Left lobe of liver (tissue), 2 donors: ENCODE results near the gene SALL2. TPM values are rescaled to one million over a fixed set of nuclear protein-coding genes. Genes with fewer than 3 reads are reported as not detected.

ENCODE experiments used
- ATAC-seq: fragments of 200-7000 bp; cut with Tn5 transposase; one replicate; pipeline ENCODE4 v1.9.1; 2020; ENCODE audit warnings: mild to moderate bottlenecking, moderate library complexity
- DNase-seq: peaks from one replicate; pipeline ENCODE4 v3.0.0-alpha.2; 2020; ENCODE audit warnings: low spot score
- total RNA-seq: library from RNA; stranded (reverse); gene quantifications from one replicate; pipeline ENCODE4 v1.2.1, GENCODE V29; 2021
- donor health status: DM: no; HTN: no; CAD: no; lungs with moderate emphysema.
- donor health status: DM: no; HTN: yes; CAD: no.

The SALL2 gene
- total RNA-seq, 1 donor from 2014 or later = 0.68 TPM

- DNase-seq (no peak), ATAC-seq (no peak)
These were observed 31.0 kb downstream of the SALL2 start for GRCh38 chr14:21494902-21495762.

- DNase-seq (no peak), ATAC-seq (peak; percentile 31)
These were observed 39.5 kb downstream of the SALL2 start for GRCh38 chr14:21486640-21487087.

- DNase-seq = peak; percentile 98
- ATAC-seq = peak; percentile 96
These were observed 49.0 kb downstream of the SALL2 start, which contains the start of the genes RAB2B and TOX4 for GRCh38 chr14:21476925-21477681. Gene RAB2B (minus strand): TSS chr14:21476959. CDS start chr14:21476872, 87 bp downstream. Gene TOX4 (plus strand): TSS chr14:21477195. CDS start chr14:21477279, 84 bp downstream.

- DNase-seq = peak; percentile 92
- ATAC-seq = peak; percentile 88
These were observed 49.6 kb downstream of the SALL2 start for GRCh38 chr14:21476523-21476924.

GRCh38 chr14:21475767-21476522 lies 50.2 kb downstream of the SALL2 start:
- DNase-seq (no peak), ATAC-seq (peak; percentile 34)

Other genes starting within 250 kb of the SALL2 start
- gene RPGRIP1, start 246.3 kb downstream of the SALL2 start, total RNA-seq = 0.23 TPM
- 14.9 TPM for gene SUPT16H, start 142.3 kb downstream of the SALL2 start, total RNA-seq
- gene CHD8, start 70.2 kb downstream of the SALL2 start, total RNA-seq = 23.4 TPM
- gene RAB2B, start 49.4 kb downstream of the SALL2 start, total RNA-seq = 7.1 TPM
- 28.0 TPM for gene TOX4, start 49.2 kb downstream of the SALL2 start, total RNA-seq
- 13.4 TPM for gene METTL3, start 15.0 kb downstream of the SALL2 start, total RNA-seq
- gene OR10G3, start 53.7 kb upstream of the SALL2 start, total RNA-seq = not detected
- not detected for gene OR10G2, start 108.6 kb upstream of the SALL2 start, total RNA-seq
- gene OR4E2, start 127.5 kb upstream of the SALL2 start, total RNA-seq = not detected
- gene OR4E1, start 147.5 kb upstream of the SALL2 start, total RNA-seq = not detected